GM23338 (cell line): ENCODE data around the gene QRICH1. TPM values are rescaled to one million over a fixed set of nuclear protein-coding genes. Genes with fewer than 3 reads are reported as not detected.

Experiments used
- ATAC-seq: fragments of 200-7000 bp; cut with Tn5 transposase; 3 replicates; pipeline ENCODE4 v1.9.1; 2020
- DNase-seq: peaks from one replicate; pipeline ENCODE4 v3.0.0-alpha.2; 2015; ENCODE audit warnings: low spot score
- H2AFZ ChIP-seq: fragments of 200-600 bp; sonication (generic); 2 replicates; pipeline ENCODE4 v1.8.0; 2016; ENCODE audit warnings: antibody characterized with exemption, mild to moderate bottlenecking, moderate library complexity
- H3F3A ChIP-seq: fragments of 200-600 bp; sonication (generic); replicated peaks from 2 replicates; pipeline ENCODE4 v1.8.0; 2017; ENCODE audit warnings: antibody characterized with exemption, mixed run types, low read depth
- H3K27ac ChIP-seq: fragments of 200-600 bp; sonication (generic); 2 replicates; pipeline ENCODE4 v1.6.1; 2016; ENCODE audit warnings: low read depth
- H3K27me3 ChIP-seq: fragments of 200-600 bp; sonication (generic); 2 replicates; pipeline ENCODE4 v1.8.0; 2016; ENCODE audit warnings: mild to moderate bottlenecking, mixed run types, moderate library complexity; ENCODE audit not compliant: insufficient read depth
- H3K36me3 ChIP-seq: fragments of 200-600 bp; sonication (generic); 2 replicates; pipeline ENCODE4 v1.8.0; 2016; ENCODE audit warnings: mild to moderate bottlenecking; ENCODE audit not compliant: insufficient read depth
- H3K4me1 ChIP-seq: fragments of 200-600 bp; sonication (generic); 2 replicates; pipeline ENCODE4 v1.8.0; 2016; ENCODE audit warnings: mild to moderate bottlenecking, moderate library complexity; ENCODE audit not compliant: insufficient read depth
- H3K4me2 ChIP-seq: fragments of 200-600 bp; sonication (generic); 2 replicates; pipeline ENCODE4 v1.7.1; 2017; ENCODE audit warnings: mixed run types
- H3K4me3 ChIP-seq: fragments of 200-600 bp; sonication (generic); 2 replicates; pipeline ENCODE4 v1.6.1; 2016; ENCODE audit warnings: mixed run types
- H3K79me2 ChIP-seq: fragments of 200-600 bp; sonication (generic); replicated peaks from 2 replicates; pipeline ENCODE4 v1.8.0; 2017; ENCODE audit warnings: mild to moderate bottlenecking; ENCODE audit not compliant: insufficient read depth
- H3K9me2 ChIP-seq: fragments of 200-600 bp; sonication (generic); 2 replicates; pipeline ENCODE4 v1.8.0; 2017; ENCODE audit not compliant: insufficient read depth
- H4K20me1 ChIP-seq: fragments of 200-600 bp; sonication (generic); replicated peaks from 2 replicates; pipeline ENCODE4 v1.8.0; 2017; ENCODE audit warnings: mild to moderate bottlenecking; ENCODE audit not compliant: insufficient read depth
- H3K27ac Mint-ChIP-seq: 2 replicates; pipeline ENCODE4 v1.8.0; 2020; ENCODE audit warnings: inconsistent platforms, mild to moderate bottlenecking, moderate library complexity, mixed read lengths
- H3K27me3 Mint-ChIP-seq: 3 replicates; pipeline ENCODE4 v1.8.0; 2022; ENCODE audit warnings: low read depth, mild to moderate bottlenecking, moderate library complexity, mixed read lengths, inconsistent platforms; ENCODE audit not compliant: insufficient read depth, poor library complexity
- H3K36me3 Mint-ChIP-seq: 3 replicates; pipeline ENCODE4 v1.8.0; 2021; ENCODE audit warnings: low read depth, mild to moderate bottlenecking, inconsistent platforms, moderate library complexity, mixed read lengths
- H3K4me1 Mint-ChIP-seq: 3 replicates; pipeline ENCODE4 v1.8.0; 2020; ENCODE audit warnings: mild to moderate bottlenecking, inconsistent platforms, mixed read lengths
- H3K4me3 Mint-ChIP-seq: 3 replicates; pipeline ENCODE4 v1.8.0; 2021; ENCODE audit warnings: moderate library complexity, mild to moderate bottlenecking, inconsistent platforms, mixed read lengths
- H3K9me3 Mint-ChIP-seq: 3 replicates; pipeline ENCODE4 v1.8.0; 2020; ENCODE audit warnings: moderate library complexity, mild to moderate bottlenecking, inconsistent platforms, mixed read lengths
- CREB1 ChIP-seq: fragments of 250-450 bp; sonication (Bioruptor Pico); IDR thresholded peaks from 2 replicates; pipeline ENCODE4 v1.5.0; 2020; ENCODE audit warnings: low read depth, mild to moderate bottlenecking, moderate library complexity
- EZH2 ChIP-seq: fragments of 200-600 bp; sonication (generic); IDR thresholded peaks from one replicate; pipeline ENCODE4 v1.8.0; 2017; ENCODE audit warnings: antibody characterized with exemption, mild to moderate bottlenecking, low read depth; ENCODE audit not compliant: unreplicated experiment
- EZH2phosphoT487 ChIP-seq: fragments of 200-600 bp; sonication (generic); IDR thresholded peaks from one replicate; pipeline ENCODE4 v1.8.1; 2018; ENCODE audit warnings: antibody characterized with exemption; ENCODE audit not compliant: unreplicated experiment
- JUNB ChIP-seq: IDR thresholded peaks from one replicate; pipeline ENCODE4 v1.6.1; 2016; ENCODE audit warnings: antibody characterized with exemption; ENCODE audit not compliant: unreplicated experiment
- NANOG ChIP-seq: IDR thresholded peaks from 2 replicates; pipeline ENCODE4 v1.6.1; 2016; ENCODE audit warnings: antibody characterized with exemption, borderline replicate concordance
- STAT1 ChIP-seq: IDR thresholded peaks from one replicate; pipeline ENCODE4 v1.6.1; 2016; ENCODE audit warnings: antibody characterized with exemption; ENCODE audit not compliant: unreplicated experiment
- ZNF114 ChIP-seq: fragments of 250-450 bp; sonication (Bioruptor Pico); IDR thresholded peaks from 2 replicates; pipeline ENCODE4 v1.5.0; 2020; ENCODE audit warnings: mild to moderate bottlenecking, moderate library complexity
- ZNF462 ChIP-seq: fragments of 250-450 bp; sonication (Bioruptor Pico); IDR thresholded peaks from 2 replicates; pipeline ENCODE4 v1.5.0; 2020; ENCODE audit warnings: mild to moderate bottlenecking, moderate library complexity
- polyA plus RNA-seq: library from polyadenylated mRNA; unstranded; fragments of >200 nt; fragmentation: Nextera tagmentation; extraction: Ambion mirVana; gene quantifications from 2 replicates; pipeline ENCODE4 v1.2.1, GENCODE V29; 2016
- total RNA-seq: library from RNA; depleted of rRNA; stranded (reverse); fragments of >200 nt; shearing (Covaris generic); gene quantifications from 2 replicates; pipeline ENCODE4 v1.2.3, GENCODE V29; 2014
- TF ChIP-seq, protein P1 (sequence below): IDR thresholded peaks from 2 replicates; pipeline ENCODE4 v1.6.1; 2016; ENCODE audit warnings: antibody characterized with exemption
- TF ChIP-seq, protein P2 (sequence below): IDR thresholded peaks from one replicate; pipeline ENCODE4 v1.6.1; 2018; ENCODE audit warnings: antibody characterized with exemption; ENCODE audit not compliant: unreplicated experiment

Gene QRICH1
- total and polyA plus RNA-seq, 2 experiments from 2014 or later, result 66.9 to 149 TPM

DNA sequence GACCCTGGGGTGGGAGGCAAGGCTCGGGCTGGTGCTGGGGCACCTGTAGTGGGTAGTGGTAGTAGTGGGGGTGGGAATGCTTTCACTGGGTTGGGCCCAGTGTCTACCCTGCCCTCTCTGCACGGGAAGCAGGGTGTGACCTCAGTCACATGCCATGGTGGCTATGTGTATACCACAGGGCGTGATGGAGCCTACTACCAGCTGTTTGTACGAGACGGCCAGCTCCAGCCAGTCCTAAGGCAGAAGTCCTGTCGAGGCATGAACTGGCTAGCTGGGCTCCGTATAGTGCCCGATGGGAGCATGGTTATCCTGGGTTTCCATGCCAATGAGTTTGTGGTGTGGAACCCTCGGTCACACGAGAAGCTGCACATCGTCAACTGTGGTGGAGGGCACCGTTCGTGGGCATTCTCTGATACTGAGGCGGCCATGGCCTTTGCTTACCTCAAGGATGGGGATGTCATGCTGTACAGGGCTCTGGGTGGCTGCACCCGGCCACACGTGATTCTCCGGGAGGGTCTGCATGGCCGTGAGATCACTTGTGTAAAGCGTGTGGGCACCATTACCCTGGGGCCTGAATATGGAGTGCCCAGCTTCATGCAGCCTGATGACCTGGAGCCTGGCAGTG lies 80.6 kb downstream of the QRICH1 start (continued):
- no peak for TF ChIP-seq ZNF114 (CRISPR knock-in tag)
- TF ChIP-seq NANOG, result no peak
- TF ChIP-seq, protein P1, sequence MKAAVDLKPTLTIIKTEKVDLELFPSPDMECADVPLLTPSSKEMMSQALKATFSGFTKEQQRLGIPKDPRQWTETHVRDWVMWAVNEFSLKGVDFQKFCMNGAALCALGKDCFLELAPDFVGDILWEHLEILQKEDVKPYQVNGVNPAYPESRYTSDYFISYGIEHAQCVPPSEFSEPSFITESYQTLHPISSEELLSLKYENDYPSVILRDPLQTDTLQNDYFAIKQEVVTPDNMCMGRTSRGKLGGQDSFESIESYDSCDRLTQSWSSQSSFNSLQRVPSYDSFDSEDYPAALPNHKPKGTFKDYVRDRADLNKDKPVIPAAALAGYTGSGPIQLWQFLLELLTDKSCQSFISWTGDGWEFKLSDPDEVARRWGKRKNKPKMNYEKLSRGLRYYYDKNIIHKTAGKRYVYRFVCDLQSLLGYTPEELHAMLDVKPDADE, result no peak
- TF ChIP-seq, protein P2, sequence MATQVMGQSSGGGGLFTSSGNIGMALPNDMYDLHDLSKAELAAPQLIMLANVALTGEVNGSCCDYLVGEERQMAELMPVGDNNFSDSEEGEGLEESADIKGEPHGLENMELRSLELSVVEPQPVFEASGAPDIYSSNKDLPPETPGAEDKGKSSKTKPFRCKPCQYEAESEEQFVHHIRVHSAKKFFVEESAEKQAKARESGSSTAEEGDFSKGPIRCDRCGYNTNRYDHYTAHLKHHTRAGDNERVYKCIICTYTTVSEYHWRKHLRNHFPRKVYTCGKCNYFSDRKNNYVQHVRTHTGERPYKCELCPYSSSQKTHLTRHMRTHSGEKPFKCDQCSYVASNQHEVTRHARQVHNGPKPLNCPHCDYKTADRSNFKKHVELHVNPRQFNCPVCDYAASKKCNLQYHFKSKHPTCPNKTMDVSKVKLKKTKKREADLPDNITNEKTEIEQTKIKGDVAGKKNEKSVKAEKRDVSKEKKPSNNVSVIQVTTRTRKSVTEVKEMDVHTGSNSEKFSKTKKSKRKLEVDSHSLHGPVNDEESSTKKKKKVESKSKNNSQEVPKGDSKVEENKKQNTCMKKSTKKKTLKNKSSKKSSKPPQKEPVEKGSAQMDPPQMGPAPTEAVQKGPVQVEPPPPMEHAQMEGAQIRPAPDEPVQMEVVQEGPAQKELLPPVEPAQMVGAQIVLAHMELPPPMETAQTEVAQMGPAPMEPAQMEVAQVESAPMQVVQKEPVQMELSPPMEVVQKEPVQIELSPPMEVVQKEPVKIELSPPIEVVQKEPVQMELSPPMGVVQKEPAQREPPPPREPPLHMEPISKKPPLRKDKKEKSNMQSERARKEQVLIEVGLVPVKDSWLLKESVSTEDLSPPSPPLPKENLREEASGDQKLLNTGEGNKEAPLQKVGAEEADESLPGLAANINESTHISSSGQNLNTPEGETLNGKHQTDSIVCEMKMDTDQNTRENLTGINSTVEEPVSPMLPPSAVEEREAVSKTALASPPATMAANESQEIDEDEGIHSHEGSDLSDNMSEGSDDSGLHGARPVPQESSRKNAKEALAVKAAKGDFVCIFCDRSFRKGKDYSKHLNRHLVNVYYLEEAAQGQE, result no peak
- TF ChIP-seq JUNB, result no peak

DNA sequence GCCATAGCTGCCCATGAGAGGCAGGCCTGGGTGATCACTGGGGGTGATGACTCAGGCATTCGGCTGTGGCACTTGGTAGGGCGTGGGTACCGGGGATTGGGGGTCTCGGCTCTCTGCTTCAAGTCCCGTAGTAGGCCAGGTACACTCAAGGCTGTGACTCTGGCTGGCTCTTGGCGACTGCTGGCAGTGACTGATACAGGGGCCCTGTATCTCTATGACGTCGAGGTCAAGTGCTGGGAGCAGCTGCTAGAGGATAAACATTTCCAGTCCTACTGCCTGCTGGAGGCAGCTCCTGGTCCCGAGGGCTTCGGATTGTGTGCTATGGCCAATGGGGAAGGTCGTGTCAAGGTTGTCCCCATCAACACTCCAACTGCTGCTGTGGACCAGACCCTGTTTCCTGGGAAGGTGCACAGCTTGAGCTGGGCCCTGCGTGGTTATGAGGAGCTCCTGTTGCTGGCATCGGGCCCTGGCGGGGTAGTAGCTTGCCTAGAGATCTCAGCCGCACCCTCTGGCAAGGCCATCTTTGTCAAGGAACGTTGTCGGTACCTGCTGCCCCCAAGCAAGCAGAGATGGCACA lies 81.3 kb downstream of the QRICH1 start:
- no peaks in the 10 kb centered on the region for H3K9me2 ChIP-seq
- DNase-seq, result no peak
- ATAC-seq, result no peak
- peaks cover 26% of the 10 kb centered on the region; the same call in 1 of the 2 replicates for H3F3A ChIP-seq
- peaks cover 8% of the 10 kb centered on the region for H3K4me1 ChIP-seq
- no peak overlapping the region for H3K4me3 ChIP-seq
- Mint-ChIP-seq H3K27ac (no peak overlapping the region), H3K27me3 (peaks cover 20% of the 10 kb centered on the region), H3K36me3 (peaks cover 68% of the 10 kb centered on the region), H3K4me3 (no peak overlapping the region), H3K4me1 (peaks cover 19% of the 10 kb centered on the region), H3K9me3 (peaks cover 3% of the 10 kb centered on the region; the same call in 2 of the 3 replicates)
- H3K36me3 ChIP-seq, result peaks cover 19% of the 10 kb centered on the region
- H4K20me1 ChIP-seq, result peaks cover 38% of the 10 kb centered on the region
- no peak overlapping the region for H3K4me2 ChIP-seq
- no peaks in the 10 kb centered on the region for H3K27me3 ChIP-seq
- peaks cover 53% of the 10 kb centered on the region for H3K79me2 ChIP-seq
- H2AFZ ChIP-seq, result no peak overlapping the region
- no peak overlapping the region for H3K27ac ChIP-seq
- TF ChIP-seq JUNB (no peak), CREB1 (CRISPR knock-in tag) (no peak), EZH2phosphoT487 (no peak), STAT1 (no peak), ZNF462 (CRISPR knock-in tag) (no peak), EZH2 (no peak), ZNF114 (CRISPR knock-in tag) (no peak), NANOG (no peak)
- TF ChIP-seq, protein P1, result no peak
